Hematopoietic multipotent progenitor cell treated with erythropoietin and hydrocortisone succinate and interleukin-3 and kit ligand, for 4 days (in vitro differentiated cells): ENCODE measurements around the gene USP4.
A peak's percentile ranks its signal among the peaks of the same experiment; 100 is the strongest.
"Not testable (repeated sequence)": the region's sequence is repeated elsewhere in the genome, so short reads cannot be mapped to it uniquely, and the experiment has no call there.

Experiments used
- DNase-seq: peaks from one replicate; pipeline ENCODE4 v3.0.0-alpha.2; 2015

The USP4 gene

GRCh38 chr3:49349348-49350114, 9.7 kb upstream of the USP4 start:
- DNase-seq, result peak; percentile 90

GRCh38 chr3:49348361-49348760, 8.5 kb upstream of the USP4 start:
- DNase-seq, result not testable (repeated sequence)

- no peak for DNase-seq
These were observed 7.0 kb upstream of the USP4 start for GRCh38 chr3:49346797-49347251.

GRCh38 chr3:49343163-49343562, 3.3 kb upstream of the USP4 start:
- DNase-seq, result peak; percentile 52

- no peak for DNase-seq
These were observed 2.1 kb upstream of the USP4 start for GRCh38 chr3:49341996-49342395.

- no peak for DNase-seq
These were observed 292 bp downstream of the USP4 start for GRCh38 chr3:49339581-49339940.

- DNase-seq, result no peak
These were observed 5.8 kb downstream of the USP4 start for GRCh38 chr3:49333916-49334633.

GRCh38 chr3:49333091-49333490, 6.8 kb downstream of the USP4 start:
- DNase-seq, result no peak

GRCh38 chr3:49329186-49329585, 10.7 kb downstream of the USP4 start:
- DNase-seq, result no peak

- not testable (repeated sequence) for DNase-seq
These were observed 11.5 kb downstream of the USP4 start for GRCh38 chr3:49328350-49328749.

GRCh38 chr3:49327485-49327884, 12.4 kb downstream of the USP4 start:
- DNase-seq, result peak; percentile 48

GRCh38 chr3:49324768-49325167, 15.1 kb downstream of the USP4 start:
- no peak for DNase-seq

GRCh38 chr3:49316696-49317457, 23.0 kb downstream of the USP4 start:
- no peak for DNase-seq

GRCh38 chr3:49313896-49314688, 25.8 kb downstream of the USP4 start:
- DNase-seq, result no peak

- no peak for DNase-seq
These were observed 28.6 kb downstream of the USP4 start for GRCh38 chr3:49311283-49311682.

- DNase-seq, result no peak
These were observed 29.2 kb downstream of the USP4 start for GRCh38 chr3:49310677-49311076.

GRCh38 chr3:49305608-49306007, 34.2 kb downstream of the USP4 start:
- no peak for DNase-seq

GRCh38 chr3:49302613-49303012, 37.2 kb downstream of the USP4 start:
- peak; percentile 22 for DNase-seq

- no peak for DNase-seq
These were observed 39.3 kb downstream of the USP4 start for GRCh38 chr3:49300595-49300994.

- no peak for DNase-seq
These were observed 41.3 kb downstream of the USP4 start for GRCh38 chr3:49298511-49298910.

GRCh38 chr3:49296781-49297411, 43.0 kb downstream of the USP4 start:
- DNase-seq, result no peak

- peak; percentile 76 for DNase-seq
These were observed 44.3 kb downstream of the USP4 start for GRCh38 chr3:49295489-49296058.
